ENCODE results near the gene NKD2.

NKD2 gene

DNA sequence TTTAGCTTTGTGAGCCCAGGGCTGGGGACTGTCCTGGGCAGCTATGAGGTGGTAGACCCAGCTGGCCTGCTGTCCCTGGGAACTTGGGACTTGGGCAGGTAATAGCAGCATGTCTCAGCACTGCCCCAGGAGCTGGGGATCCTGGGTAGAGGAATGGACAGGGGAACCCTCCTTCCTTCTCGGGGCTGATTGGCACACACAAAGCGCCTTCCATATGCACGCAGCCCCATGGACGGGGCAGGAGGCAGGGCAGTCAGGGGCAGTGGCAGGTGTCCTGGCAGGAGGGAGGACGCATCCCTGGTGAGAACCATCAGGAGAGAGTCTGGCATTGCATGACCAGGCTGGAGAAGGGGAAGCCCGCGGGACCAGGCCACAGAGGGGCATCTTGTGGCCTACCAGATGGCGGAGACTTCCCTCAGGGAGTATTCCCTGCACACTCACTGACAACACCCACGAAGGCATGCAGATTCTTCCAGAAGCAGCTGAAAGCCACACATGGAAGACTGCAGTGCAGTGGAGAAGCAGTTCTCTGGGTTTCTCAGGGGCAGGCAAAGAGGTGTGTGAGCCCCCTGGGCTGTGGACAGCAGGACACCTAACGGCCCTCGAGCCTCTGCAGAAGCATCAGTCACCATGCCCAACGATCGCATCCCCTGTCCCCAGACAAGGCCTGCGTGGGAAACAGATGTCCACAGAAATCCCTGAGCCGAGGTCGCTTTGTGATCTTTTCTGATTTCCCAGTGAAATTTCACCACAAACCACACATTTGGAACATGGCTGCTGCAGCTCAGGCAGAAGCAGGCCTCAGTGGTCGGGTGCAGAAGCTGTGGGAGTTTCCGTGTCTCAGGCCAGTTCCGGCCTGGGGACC lies 7.0 kb upstream of the NKD2 start:
- no peak for DNase-seq

DNA sequence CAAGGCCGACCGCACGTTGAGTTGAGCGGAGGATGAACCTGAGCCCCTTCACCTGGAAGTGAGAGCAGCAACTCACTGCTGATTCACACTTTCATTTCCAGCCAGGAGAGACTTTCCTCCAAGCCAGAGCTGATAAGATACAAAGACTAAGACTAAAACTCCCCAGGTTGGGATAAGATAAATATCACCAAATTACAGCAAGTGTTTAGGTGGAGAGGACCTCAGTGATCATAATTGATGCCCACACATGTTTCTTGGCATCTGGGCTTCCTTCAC lies 6.4 kb upstream of the NKD2 start:
- DNase-seq, result no peak

DNA sequence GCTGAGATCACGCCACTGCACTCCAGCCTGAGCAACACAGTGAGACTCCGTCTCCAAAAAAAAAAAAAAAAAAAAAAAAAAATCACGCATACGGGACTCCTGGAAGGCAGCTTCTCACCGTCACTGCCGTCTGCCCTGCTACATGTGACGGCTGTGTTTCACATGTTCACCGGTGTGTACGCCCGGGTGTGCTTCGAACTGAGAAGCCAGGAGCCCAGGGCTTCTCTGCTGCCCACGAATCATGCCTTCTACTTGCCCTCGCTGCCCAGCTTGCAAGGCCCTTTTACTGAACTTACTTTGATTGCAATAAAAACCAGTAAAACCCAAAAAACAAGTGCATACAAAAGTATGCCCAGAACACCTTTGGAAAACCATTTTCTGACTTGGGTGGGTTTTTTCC lies 5.8 kb upstream of the NKD2 start:
- no peak for DNase-seq

DNA sequence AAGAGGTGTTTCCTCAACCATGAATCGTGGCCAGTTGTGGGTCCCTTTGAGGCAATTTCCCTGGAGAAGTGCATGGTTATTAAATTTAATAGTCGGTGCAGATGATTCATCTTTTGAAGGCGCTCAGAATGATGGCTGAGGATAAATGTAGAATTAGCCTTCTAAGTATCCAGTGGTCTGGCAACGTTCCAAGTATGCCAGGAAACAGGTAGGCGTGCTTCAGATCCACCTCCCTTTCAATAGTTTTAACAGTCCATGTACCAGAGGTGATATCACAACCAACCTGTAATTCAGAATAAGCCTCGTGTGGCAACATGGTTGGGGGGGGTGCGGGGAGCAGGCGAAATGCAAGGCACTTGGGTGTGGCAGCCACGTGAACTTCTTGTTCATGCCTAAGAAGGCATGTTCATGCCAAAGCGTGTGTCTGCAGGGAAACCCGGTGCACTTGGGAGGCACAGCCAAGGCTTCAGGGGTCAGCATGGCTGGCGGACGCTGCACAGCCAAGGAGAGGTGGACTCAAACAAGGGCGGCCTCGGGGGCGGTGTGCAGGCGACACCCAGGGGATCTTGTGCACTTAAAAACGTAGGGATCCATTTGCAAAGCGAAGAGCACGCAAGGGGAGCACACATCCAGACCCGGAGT lies 5.2 kb upstream of the NKD2 start:
- DNase-seq, result no peak

- peak; percentile 22 for DNase-seq
Observed at GRCh38 chr5:1004461-1005248, 3.9 kb upstream of the NKD2 start.

- no peak for DNase-seq
Observed at GRCh38 chr5:1005249-1005851, 3.3 kb upstream of the NKD2 start.

GRCh38 chr5:1005904-1006655 lies 2.5 kb upstream of the NKD2 start:
- DNase-seq, result no peak

DNA sequence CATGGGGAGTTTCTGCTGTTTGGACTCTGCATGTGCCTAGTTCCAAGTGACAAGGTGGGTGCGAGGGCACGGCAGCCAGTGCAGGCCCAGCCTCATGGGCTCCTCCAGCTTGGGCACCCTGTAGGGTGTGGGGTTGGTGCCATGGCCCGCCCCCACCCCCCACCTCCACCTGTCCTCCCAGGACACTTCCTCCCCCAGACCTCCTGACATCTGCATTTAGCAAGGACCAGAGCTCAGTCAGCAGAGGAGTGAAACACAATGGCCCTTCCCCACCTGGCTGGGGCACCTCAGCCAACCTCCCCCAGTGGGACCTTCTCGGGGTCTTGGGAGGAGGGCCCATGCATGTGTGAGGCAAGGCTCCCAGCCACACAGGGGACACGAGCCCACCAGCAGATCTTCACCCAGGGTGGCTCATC lies 1.9 kb upstream of the NKD2 start:
- DNase-seq, result no peak

- DNase-seq, result no peak
Observed at GRCh38 chr5:1007221-1007680, 1.4 kb upstream of the NKD2 start.

DNA sequence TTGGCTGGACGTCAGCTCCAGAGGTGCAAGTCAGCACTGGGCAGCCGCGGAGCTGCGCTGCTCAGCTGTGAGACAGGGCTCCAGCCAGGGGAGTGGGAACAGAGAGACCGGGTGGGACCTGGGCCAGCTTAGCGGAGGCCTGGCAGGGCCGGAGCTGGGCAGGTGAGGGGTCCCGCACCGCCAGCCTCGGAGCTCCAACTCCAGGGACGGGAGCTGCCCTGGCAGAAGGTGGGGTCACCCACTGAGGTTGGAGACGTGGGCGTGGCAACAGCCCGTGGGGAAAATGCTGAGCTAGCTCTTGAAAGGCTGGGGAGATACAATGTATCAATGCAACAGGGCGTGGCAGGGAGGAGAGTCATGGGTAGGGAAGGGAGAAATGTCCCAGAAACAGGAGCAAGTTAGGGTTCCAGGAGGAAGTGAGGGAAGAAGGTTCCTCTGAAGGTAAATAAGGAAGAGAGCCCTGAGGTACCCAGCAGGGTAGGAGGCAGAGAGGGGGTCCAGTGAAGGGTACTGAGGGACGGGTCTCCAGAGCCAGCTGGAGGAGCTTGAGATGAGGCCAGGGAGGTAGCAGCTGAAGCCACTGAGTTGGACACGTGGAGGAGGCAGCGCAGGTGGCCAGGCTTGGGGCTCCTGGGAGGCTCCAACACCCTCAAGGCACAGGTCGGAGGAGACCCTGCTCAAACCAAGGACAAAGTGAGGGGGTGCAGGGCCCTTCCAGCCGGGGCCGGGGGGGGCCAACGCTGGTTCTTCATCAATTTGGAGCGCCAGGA lies 736 bp upstream of the NKD2 start:
- no peak for DNase-seq

- no peak for DNase-seq
Observed at GRCh38 chr5:1009359-1010180, 968 bp downstream of the NKD2 start.

GRCh38 chr5:1010181-1010510 lies 1.5 kb downstream of the NKD2 start:
- DNase-seq, result no peak

GRCh38 chr5:1010641-1011046 lies 2.0 kb downstream of the NKD2 start:
- DNase-seq, result no peak

- DNase-seq, result no peak
Observed at GRCh38 chr5:1011226-1011631, 2.6 kb downstream of the NKD2 start.

DNA sequence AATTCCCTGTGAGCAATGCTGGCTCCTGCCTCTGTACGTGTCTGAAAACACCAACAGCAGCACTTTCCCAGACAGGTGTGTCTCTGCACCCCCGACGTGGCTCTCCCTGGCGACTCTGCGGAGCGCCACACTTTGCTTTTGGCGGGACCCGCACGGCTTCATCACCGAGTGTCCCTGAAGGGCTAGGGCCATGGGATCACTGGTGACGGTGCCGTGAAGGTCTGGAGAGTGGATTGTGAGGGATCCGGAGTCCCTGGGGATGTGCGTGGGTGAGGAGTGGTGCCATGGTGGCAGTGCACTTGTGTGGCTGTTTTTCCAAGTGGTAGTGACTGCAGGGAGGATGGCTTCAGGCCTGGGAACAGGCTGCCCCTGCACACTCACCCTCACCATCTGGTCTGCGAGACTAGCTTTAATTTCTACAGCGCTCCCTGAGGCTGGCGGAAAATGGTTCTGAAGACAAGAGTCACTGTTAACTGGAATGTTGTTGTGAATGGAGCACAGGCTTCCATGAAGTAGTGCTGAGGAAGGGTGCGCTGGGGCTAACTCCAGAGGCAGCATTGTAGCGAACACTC lies 3.2 kb downstream of the NKD2 start:
- no peak for DNase-seq

DNA sequence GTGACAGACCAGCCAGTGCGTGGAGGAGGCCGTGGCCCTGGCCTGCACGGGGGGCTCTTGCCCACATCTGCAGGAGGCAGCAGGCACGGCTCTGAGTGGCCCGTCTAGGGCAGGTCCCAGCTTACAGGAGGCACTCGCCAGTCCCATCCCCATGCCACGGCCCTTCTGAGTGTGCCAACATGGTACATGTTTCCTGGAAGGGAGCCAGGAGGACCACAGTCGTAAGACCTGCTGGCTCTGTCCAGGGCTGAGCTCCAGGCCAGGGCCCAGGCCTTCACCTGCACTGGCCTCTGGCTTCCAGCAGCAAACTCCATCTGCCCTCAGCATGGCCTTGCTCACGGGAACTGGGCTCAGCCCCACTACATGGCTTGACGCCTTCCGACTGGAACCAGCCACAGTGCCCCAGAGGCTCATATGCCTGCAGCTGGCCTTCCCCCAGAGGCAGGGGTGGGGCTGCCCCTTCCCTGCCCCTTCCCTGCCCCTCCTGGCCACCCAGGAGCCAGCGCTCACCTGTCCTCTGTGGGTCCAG lies 3.8 kb downstream of the NKD2 start:
- no peak for DNase-seq

DNA sequence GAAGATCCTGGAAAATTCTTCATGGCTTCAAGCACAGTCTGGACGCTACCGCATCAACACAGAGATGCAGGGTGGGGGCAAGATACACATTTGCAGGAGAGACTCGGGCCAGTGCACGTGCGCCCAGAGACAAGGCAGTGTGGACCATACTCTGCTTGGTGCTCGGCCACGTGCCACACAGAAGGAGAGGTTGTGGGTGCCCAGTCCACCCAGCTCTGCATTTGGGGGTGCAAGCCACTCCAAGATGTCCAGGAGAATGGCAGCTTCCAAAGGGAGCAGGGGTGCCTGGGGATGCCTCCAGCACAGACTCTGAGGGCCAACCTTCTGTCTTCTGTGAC lies 4.3 kb downstream of the NKD2 start:
- no peak for DNase-seq

DNA sequence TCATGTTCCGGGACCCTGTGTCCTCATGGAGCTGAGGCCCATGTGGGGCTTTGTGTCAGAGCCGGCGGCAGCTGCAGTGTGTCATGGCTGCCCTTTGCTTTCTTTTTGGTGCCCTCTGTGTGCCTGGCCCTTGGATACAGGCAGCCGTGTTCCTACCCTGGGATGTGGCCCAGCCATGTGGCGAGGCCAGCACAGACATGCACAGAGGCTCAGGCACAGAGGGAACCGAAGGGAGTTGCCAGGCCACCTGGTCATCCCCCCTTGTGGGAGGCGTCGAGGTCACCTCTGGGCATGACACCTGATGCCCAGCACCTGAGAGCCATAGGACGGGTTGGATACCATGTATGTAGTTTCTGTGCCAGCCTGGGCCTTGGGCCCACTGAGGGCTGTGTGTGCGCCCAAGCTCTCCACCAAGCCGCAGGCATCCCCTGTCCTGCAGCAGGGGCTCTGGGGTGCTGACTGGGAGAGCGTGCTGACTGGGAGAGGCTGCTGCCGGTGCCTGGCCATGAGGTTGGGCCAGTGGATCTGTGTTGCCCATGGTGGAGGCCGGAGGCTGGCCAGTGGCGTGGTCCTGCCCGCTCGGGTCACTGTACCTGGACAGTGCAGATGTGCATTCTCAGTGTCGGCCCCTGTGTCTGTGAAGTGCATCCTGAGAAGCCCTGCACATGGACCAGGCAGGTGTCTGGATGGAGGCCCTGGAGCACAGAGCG lies 4.8 kb downstream of the NKD2 start:
- no peak for DNase-seq

GRCh38 chr5:1013948-1014301 lies 5.3 kb downstream of the NKD2 start:
- DNase-seq, result no peak

DNA sequence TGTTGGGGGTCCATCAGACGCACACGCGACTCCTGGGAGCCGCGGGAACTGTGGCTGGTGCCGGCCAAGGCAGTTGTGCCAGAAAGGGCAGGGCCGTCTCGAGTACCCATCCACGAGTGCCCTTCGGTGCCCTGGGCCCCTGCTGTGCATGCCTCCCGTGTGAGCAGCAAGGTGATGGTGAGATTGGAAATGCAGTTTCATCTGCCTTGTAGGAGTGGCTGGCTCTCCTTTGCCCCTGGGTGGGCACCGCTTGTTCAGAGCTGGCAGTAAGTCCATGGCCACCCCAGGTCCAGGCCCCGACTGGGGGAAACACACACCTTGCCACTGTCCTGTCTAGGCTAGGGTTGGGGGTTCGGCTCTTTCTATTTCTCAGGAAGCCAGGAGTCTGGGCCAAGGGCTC lies 5.7 kb downstream of the NKD2 start:
- no peak for DNase-seq
